A549 treated with GW870086 at 1 μM for 4 hours (cell line): Measurements from ENCODE around the gene CACNG4. TPM values are rescaled to one million over a fixed set of nuclear protein-coding genes. Genes with fewer than 3 reads are reported as not detected.

ENCODE experiments used
- total RNA-seq: library from RNA; stranded (reverse); fragments of 200-300 nt; extraction: Qiagen RNA extraction; gene quantifications from 5 replicates; pipeline ENCODE4 v1.2.3, GENCODE V29; 2022; ENCODE audit warnings: low read depth

Gene CACNG4
- total RNA-seq, result 10.7 to 15.4 TPM (median 13.9 TPM) in 5 replicates

GRCh38 chr17:66963909-66964771 is at the start of gene CACNG4:
TSS of gene CACNG4 (plus strand) at chr17:66964707. CDS start at chr17:66964912, 205 bp downstream.

GRCh38 chr17:67044016-67044772 is 79.7 kb downstream of the CACNG4 start, which contains the start of gene CACNG1:
TSS of gene CACNG1 (plus strand) at chr17:67044554. CDS start at chr17:67044661, 107 bp downstream.

Other genes with a start within 250 kb of the CACNG4 start
- not detected in 5 replicates for gene CACNG5, start 129.6 kb upstream of the CACNG4 start, total RNA-seq
- gene CACNG1, start 79.8 kb downstream of the CACNG4 start, total RNA-seq, result 0.10 to 0.16 TPM in 2 of 5 replicates, not detected in the others